WTC11 (cell line): Measurements from ENCODE around the gene HLTF. TPM values are rescaled to one million over a fixed set of nuclear protein-coding genes. Genes with fewer than 3 reads are reported as not detected.

Experiments
- ATF1 ChIP-seq: sonication (generic); formaldehyde crosslinking; IDR thresholded peaks from 2 replicates; pipeline ENCODE4 v1.8.1; 2023; ENCODE audit warnings: mild to moderate bottlenecking, moderate library complexity, missing genetic modification reagents
- ESRRA ChIP-seq: sonication (generic); formaldehyde crosslinking; IDR thresholded peaks from 2 replicates; pipeline ENCODE4 v1.8.1; 2022; ENCODE audit warnings: mild to moderate bottlenecking, missing genetic modification reagents, borderline replicate concordance
- ETV6 ChIP-seq: sonication (generic); formaldehyde crosslinking; IDR thresholded peaks from 2 replicates; pipeline ENCODE4 v1.8.1; 2022; ENCODE audit warnings: mild to moderate bottlenecking, missing genetic modification reagents
- GTF2I ChIP-seq: fragments of 250-450 bp; sonication (Bioruptor Pico); conservative IDR thresholded peaks from 2 replicates; pipeline ENCODE4 v1.4.0; 2021; ENCODE audit warnings: mild to moderate bottlenecking
- JAZF1 ChIP-seq: fragments of 250-450 bp; sonication (Bioruptor Pico); IDR thresholded peaks from 2 replicates; pipeline ENCODE4 v1.9.0; 2021; ENCODE audit warnings: moderate library complexity, mild to moderate bottlenecking, inconsistent platforms
- KAT7 ChIP-seq: sonication (generic); formaldehyde crosslinking; IDR thresholded peaks from 2 replicates; pipeline ENCODE4 v1.8.1; 2023; ENCODE audit warnings: missing genetic modification reagents, mild to moderate bottlenecking, borderline replicate concordance
- MYBL2 ChIP-seq: sonication (generic); formaldehyde crosslinking; IDR thresholded peaks from 2 replicates; pipeline ENCODE4 v1.8.1; 2023; ENCODE audit warnings: mild to moderate bottlenecking, moderate library complexity, missing genetic modification reagents
- SP1 ChIP-seq: sonication (generic); formaldehyde crosslinking; conservative IDR thresholded peaks from 2 replicates; pipeline ENCODE4 v1.8.1; 2022; ENCODE audit warnings: missing genetic modification reagents
- TEAD4 ChIP-seq: sonication (generic); formaldehyde crosslinking; IDR thresholded peaks from 2 replicates; pipeline ENCODE4 v1.8.0; 2022; ENCODE audit warnings: mild to moderate bottlenecking, missing genetic modification reagents
- ZNF138 ChIP-seq: sonication (generic); formaldehyde crosslinking; conservative IDR thresholded peaks from 2 replicates; pipeline ENCODE4 v1.8.1; 2022; ENCODE audit warnings: mild to moderate bottlenecking, moderate library complexity, missing genetic modification reagents
- ZNF317 ChIP-seq: sonication (generic); formaldehyde crosslinking; IDR thresholded peaks from 2 replicates; pipeline ENCODE4 v1.8.1; 2023; ENCODE audit warnings: low read depth, mild to moderate bottlenecking, moderate library complexity, missing genetic modification reagents, borderline replicate concordance
- ZNF423 ChIP-seq: fragments of 250-450 bp; sonication (Bioruptor Pico); IDR thresholded peaks from 2 replicates; pipeline ENCODE4 v2.1.2; 2022; ENCODE audit warnings: mild to moderate bottlenecking, moderate library complexity
- total RNA-seq: library from RNA; stranded (reverse); gene quantifications from 3 replicates; pipeline ENCODE4 v1.2.3, GENCODE V29; 2021
- TF ChIP-seq, protein P1 (sequence below): fragments of 250-450 bp; sonication (Bioruptor Pico); IDR thresholded peaks from 2 replicates; pipeline ENCODE4 v2.1.2; 2022; ENCODE audit warnings: mild to moderate bottlenecking, moderate library complexity
- TF ChIP-seq, protein P2 (sequence below): sonication (generic); formaldehyde crosslinking; IDR thresholded peaks from 2 replicates; pipeline ENCODE4 v1.8.1; 2023; ENCODE audit warnings: mild to moderate bottlenecking, missing genetic modification reagents, borderline replicate concordance
- TF ChIP-seq, protein P3 (sequence below): fragments of 250-450 bp; sonication (Bioruptor Pico); IDR thresholded peaks from 2 replicates; pipeline ENCODE4 v1.9.0; 2021; ENCODE audit warnings: mild to moderate bottlenecking
- TF ChIP-seq, protein P4 (sequence below): sonication (generic); formaldehyde crosslinking; IDR thresholded peaks from 2 replicates; pipeline ENCODE4 v1.8.0; 2022; ENCODE audit warnings: mild to moderate bottlenecking, missing genetic modification reagents
- TF ChIP-seq, protein P5 (sequence below): sonication (generic); formaldehyde crosslinking; conservative IDR thresholded peaks from 2 replicates; pipeline ENCODE4 v1.8.1; 2022; ENCODE audit warnings: mild to moderate bottlenecking, missing genetic modification reagents
- TF ChIP-seq, protein P6 (sequence below): fragments of 250-450 bp; sonication (Bioruptor Pico); conservative IDR thresholded peaks from 2 replicates; pipeline ENCODE4 v1.9.0; 2021; ENCODE audit warnings: mild to moderate bottlenecking
- TF ChIP-seq, protein P7 (sequence below): fragments of 250-450 bp; sonication (Bioruptor Pico); IDR thresholded peaks from 2 replicates; pipeline ENCODE4 v1.9.0; 2021; ENCODE audit warnings: moderate library complexity, mild to moderate bottlenecking, inconsistent platforms, borderline replicate concordance
- TF ChIP-seq, protein P8 (sequence below): sonication (generic); formaldehyde crosslinking; IDR thresholded peaks from 2 replicates; pipeline ENCODE4 v1.8.0; 2023; ENCODE audit warnings: mild to moderate bottlenecking, missing genetic modification reagents
- TF ChIP-seq, protein P9 (sequence below): sonication (generic); formaldehyde crosslinking; IDR thresholded peaks from 2 replicates; pipeline ENCODE4 v1.8.1; 2022; ENCODE audit warnings: mild to moderate bottlenecking, missing genetic modification reagents, moderate library complexity, borderline replicate concordance

Gene HLTF
- total RNA-seq, 1 experiment from 2014 or later = 62.4 TPM

DNA sequence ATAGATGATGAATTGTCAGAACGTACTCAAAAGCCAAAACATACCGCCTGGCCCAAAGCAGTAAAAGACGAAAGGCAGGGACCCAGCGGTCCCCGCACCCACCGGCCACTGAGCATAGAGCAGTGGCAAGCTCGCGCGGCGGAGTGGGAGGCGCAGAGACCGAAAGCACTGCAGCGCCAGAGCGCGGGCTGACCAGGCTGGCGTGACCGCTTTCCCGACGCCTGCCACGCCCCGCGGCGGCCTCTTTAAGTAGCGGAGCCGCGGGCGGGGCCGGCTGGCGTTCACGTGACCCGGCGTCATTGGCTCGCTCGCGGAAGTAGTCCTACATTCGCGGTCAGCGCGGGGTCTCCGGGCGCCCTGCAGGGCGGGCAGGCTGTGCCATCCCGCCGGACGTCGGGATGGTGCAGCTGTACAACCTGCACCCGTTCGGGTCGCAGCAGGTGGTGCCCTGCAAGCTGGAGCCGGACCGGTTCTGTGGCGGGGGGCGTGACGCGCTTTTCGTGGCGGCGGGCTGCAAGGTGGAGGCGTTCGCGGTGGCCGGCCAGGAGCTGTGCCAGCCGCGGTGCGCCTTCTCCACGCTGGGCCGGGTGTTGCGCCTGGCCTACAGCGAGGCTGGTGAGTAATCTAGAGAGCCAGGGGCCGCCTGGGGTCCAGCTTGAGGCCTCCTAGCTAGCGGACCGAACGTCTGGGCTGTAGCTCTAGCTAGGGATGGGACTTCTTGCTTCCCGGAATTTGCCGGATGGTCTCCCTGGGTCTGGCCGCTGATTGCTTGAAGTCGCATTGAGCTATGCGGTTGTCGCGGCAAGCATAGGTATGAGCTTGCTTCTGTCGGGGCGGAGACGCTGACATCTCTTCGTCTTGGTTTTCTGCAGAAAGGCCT, 43.2 kb upstream of the HLTF start, which contains the start of gene HPS3 (continued):
- TF ChIP-seq, protein P1, sequence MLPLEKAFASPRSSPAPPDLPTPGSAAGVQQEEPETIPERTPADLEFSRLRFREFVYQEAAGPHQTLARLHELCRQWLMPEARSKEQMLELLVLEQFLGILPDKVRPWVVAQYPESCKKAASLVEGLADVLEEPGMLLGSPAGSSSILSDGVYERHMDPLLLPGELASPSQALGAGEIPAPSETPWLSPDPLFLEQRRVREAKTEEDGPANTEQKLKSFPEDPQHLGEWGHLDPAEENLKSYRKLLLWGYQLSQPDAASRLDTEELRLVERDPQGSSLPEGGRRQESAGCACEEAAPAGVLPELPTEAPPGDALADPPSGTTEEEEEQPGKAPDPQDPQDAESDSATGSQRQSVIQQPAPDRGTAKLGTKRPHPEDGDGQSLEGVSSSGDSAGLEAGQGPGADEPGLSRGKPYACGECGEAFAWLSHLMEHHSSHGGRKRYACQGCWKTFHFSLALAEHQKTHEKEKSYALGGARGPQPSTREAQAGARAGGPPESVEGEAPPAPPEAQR (CRISPR knock-in tag) = no peak
- TF ChIP-seq, protein P2, sequence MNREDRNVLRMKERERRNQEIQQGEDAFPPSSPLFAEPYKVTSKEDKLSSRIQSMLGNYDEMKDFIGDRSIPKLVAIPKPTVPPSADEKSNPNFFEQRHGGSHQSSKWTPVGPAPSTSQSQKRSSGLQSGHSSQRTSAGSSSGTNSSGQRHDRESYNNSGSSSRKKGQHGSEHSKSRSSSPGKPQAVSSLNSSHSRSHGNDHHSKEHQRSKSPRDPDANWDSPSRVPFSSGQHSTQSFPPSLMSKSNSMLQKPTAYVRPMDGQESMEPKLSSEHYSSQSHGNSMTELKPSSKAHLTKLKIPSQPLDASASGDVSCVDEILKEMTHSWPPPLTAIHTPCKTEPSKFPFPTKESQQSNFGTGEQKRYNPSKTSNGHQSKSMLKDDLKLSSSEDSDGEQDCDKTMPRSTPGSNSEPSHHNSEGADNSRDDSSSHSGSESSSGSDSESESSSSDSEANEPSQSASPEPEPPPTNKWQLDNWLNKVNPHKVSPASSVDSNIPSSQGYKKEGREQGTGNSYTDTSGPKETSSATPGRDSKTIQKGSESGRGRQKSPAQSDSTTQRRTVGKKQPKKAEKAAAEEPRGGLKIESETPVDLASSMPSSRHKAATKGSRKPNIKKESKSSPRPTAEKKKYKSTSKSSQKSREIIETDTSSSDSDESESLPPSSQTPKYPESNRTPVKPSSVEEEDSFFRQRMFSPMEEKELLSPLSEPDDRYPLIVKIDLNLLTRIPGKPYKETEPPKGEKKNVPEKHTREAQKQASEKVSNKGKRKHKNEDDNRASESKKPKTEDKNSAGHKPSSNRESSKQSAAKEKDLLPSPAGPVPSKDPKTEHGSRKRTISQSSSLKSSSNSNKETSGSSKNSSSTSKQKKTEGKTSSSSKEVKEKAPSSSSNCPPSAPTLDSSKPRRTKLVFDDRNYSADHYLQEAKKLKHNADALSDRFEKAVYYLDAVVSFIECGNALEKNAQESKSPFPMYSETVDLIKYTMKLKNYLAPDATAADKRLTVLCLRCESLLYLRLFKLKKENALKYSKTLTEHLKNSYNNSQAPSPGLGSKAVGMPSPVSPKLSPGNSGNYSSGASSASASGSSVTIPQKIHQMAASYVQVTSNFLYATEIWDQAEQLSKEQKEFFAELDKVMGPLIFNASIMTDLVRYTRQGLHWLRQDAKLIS (CRISPR knock-in tag) = no peak
- TF ChIP-seq TEAD4 (CRISPR knock-in tag) = no peak
- TF ChIP-seq, protein P3, sequence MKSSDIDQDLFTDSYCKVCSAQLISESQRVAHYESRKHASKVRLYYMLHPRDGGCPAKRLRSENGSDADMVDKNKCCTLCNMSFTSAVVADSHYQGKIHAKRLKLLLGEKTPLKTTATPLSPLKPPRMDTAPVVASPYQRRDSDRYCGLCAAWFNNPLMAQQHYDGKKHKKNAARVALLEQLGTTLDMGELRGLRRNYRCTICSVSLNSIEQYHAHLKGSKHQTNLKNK (CRISPR knock-in tag) = no peak
- no peak for TF ChIP-seq ZNF423 (CRISPR knock-in tag)
- no peak; the same call in 1 of the 2 replicates for TF ChIP-seq MYBL2 (CRISPR knock-in tag)
- TF ChIP-seq, protein P4, sequence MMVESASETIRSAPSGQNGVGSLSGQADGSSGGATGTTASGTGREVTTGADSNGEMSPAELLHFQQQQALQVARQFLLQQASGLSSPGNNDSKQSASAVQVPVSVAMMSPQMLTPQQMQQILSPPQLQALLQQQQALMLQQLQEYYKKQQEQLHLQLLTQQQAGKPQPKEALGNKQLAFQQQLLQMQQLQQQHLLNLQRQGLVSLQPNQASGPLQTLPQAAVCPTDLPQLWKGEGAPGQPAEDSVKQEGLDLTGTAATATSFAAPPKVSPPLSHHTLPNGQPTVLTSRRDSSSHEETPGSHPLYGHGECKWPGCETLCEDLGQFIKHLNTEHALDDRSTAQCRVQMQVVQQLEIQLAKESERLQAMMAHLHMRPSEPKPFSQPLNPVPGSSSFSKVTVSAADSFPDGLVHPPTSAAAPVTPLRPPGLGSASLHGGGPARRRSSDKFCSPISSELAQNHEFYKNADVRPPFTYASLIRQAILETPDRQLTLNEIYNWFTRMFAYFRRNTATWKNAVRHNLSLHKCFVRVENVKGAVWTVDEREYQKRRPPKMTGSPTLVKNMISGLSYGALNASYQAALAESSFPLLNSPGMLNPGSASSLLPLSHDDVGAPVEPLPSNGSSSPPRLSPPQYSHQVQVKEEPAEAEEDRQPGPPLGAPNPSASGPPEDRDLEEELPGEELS = peak; percentile 70; the same call in 1 of the 2 replicates
- peak; percentile 92; the same call in 1 of the 2 replicates for TF ChIP-seq KAT7 (CRISPR knock-in tag)
- 0 out of 2 replicates have a peak, but pooled peaks have one; percentile 17 for TF ChIP-seq GTF2I (CRISPR knock-in tag)
- TF ChIP-seq JAZF1 = no peak
- TF ChIP-seq, protein P5, sequence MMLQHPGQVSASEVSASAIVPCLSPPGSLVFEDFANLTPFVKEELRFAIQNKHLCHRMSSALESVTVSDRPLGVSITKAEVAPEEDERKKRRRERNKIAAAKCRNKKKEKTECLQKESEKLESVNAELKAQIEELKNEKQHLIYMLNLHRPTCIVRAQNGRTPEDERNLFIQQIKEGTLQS = no peak
- TF ChIP-seq, protein P6, sequence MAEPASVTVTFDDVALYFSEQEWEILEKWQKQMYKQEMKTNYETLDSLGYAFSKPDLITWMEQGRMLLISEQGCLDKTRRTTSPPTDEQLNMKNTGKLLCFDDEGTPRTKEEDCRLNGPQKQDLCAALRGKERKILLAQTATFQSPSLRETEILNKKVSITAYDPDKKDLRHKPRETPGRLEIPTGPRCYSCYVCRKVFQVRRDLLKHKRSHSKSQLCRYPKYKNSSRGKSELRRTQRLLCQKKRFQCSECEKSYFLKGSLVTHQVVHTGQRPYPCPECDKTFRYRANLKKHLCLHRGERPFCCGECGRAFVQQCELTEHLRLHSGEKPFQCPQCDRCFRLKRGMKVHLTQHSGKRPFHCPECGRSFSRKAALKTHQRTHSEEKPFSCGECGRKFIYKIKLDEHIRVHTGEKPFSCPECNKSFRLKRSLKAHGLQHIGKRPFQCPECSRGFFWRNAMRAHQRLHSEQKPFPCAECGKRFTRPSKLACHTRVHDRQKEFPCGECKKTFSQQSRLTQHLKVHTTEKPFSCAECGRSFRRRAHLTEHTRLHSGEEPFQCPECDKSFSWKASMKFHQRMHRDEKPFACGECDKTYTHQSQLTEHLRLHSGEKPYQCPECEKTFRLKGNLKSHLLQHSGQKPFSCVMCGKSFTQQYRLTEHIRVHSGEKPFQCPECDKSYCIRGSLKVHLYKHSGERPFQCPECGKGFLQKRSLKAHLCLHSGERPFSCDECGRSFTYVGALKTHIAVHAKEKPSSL (CRISPR knock-in tag) = no peak
- peak; percentile 93; the same call in 1 of the 2 replicates for TF ChIP-seq ZNF138 (CRISPR knock-in tag)
- TF ChIP-seq SP1 = peak; percentile 92
- 0 out of 2 replicates have a peak, but pooled peaks have one; percentile 56 for TF ChIP-seq ESRRA (CRISPR knock-in tag)
- TF ChIP-seq ATF1 = peak; percentile 74; the same call in 1 of the 2 replicates
- TF ChIP-seq, protein P7, sequence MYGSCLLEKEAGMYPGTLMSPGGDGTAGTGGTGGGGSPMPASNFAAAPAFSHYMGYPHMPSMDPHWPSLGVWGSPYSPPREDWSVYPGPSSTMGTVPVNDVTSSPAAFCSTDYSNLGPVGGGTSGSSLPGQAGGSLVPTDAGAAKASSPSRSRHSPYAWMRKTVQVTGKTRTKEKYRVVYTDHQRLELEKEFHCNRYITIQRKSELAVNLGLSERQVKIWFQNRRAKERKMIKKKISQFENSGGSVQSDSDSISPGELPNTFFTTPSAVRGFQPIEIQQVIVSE = no peak
- TF ChIP-seq ZNF317 (CRISPR knock-in tag) = peak; percentile 17; the same call in 1 of the 2 replicates
- peak; percentile 82 for TF ChIP-seq ETV6 (CRISPR knock-in tag)
- TF ChIP-seq, protein P8, sequence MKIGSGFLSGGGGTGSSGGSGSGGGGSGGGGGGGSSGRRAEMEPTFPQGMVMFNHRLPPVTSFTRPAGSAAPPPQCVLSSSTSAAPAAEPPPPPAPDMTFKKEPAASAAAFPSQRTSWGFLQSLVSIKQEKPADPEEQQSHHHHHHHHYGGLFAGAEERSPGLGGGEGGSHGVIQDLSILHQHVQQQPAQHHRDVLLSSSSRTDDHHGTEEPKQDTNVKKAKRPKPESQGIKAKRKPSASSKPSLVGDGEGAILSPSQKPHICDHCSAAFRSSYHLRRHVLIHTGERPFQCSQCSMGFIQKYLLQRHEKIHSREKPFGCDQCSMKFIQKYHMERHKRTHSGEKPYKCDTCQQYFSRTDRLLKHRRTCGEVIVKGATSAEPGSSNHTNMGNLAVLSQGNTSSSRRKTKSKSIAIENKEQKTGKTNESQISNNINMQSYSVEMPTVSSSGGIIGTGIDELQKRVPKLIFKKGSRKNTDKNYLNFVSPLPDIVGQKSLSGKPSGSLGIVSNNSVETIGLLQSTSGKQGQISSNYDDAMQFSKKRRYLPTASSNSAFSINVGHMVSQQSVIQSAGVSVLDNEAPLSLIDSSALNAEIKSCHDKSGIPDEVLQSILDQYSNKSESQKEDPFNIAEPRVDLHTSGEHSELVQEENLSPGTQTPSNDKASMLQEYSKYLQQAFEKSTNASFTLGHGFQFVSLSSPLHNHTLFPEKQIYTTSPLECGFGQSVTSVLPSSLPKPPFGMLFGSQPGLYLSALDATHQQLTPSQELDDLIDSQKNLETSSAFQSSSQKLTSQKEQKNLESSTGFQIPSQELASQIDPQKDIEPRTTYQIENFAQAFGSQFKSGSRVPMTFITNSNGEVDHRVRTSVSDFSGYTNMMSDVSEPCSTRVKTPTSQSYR = peak; percentile 85
- TF ChIP-seq, protein P9, sequence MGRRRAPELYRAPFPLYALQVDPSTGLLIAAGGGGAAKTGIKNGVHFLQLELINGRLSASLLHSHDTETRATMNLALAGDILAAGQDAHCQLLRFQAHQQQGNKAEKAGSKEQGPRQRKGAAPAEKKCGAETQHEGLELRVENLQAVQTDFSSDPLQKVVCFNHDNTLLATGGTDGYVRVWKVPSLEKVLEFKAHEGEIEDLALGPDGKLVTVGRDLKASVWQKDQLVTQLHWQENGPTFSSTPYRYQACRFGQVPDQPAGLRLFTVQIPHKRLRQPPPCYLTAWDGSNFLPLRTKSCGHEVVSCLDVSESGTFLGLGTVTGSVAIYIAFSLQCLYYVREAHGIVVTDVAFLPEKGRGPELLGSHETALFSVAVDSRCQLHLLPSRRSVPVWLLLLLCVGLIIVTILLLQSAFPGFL (CRISPR knock-in tag) = no peak
